Measurements from ENCODE around the gene BTG1. TPM values are rescaled to one million over a fixed set of nuclear protein-coding genes. Genes with fewer than 3 reads are reported as not detected.

BTG1 gene
- total RNA-seq, 1 donor from 2014 or later: 164 TPM

GRCh38 chr12:92133795-92134637 lies 11.6 kb downstream of the BTG1 start:
- H3K4me3 Mint-ChIP-seq (ENCODE audit: low read depth): peak overlapping the region; percentile 1
- H3K4me1 Mint-ChIP-seq (ENCODE audit: low read depth): peaks cover 71% of the 10 kb centered on the region
- no peak for DNase-seq (ENCODE audit: low spot score, unreplicated experiment)
- peak overlapping the region; percentile 90 for H3K27ac Mint-ChIP-seq
- no peak for TF ChIP-seq CTCF (IDR thresholded peaks at IDR 0.05; ENCODE audit: unreplicated experiment)
- peaks cover 12% of the 10 kb centered on the region for H3K36me3 Mint-ChIP-seq (ENCODE audit: insufficient read depth)
- H3K27me3 Mint-ChIP-seq: no peaks in the 10 kb centered on the region
- peaks cover 3% of the 10 kb centered on the region for H3K9me3 Mint-ChIP-seq (ENCODE audit: low read depth)

GRCh38 chr12:92133171-92133570 lies 12.5 kb downstream of the BTG1 start:
- H3K27ac Mint-ChIP-seq: peak overlapping the region; percentile 90
- peaks cover 3% of the 10 kb centered on the region for H3K9me3 Mint-ChIP-seq (ENCODE audit: low read depth)
- DNase-seq (ENCODE audit: low spot score, unreplicated experiment): no peak
- peaks cover 11% of the 10 kb centered on the region for H3K36me3 Mint-ChIP-seq (ENCODE audit: insufficient read depth)
- no peak for TF ChIP-seq CTCF (IDR thresholded peaks at IDR 0.05; ENCODE audit: unreplicated experiment)
- peaks cover 66% of the 10 kb centered on the region for H3K4me1 Mint-ChIP-seq (ENCODE audit: low read depth)
- H3K27me3 Mint-ChIP-seq: no peaks in the 10 kb centered on the region
- no peak overlapping the region for H3K4me3 Mint-ChIP-seq (ENCODE audit: low read depth)

GRCh38 chr12:92132288-92132687 lies 13.4 kb downstream of the BTG1 start:
- Mint-ChIP-seq H3K27ac (peak overlapping the region; percentile 57), H3K27me3 (no peaks in the 10 kb centered on the region), H3K4me1 (ENCODE audit: low read depth) (peaks cover 57% of the 10 kb centered on the region)

GRCh38 chr12:92130999-92131398 lies 14.6 kb downstream of the BTG1 start:
- no peak for DNase-seq (ENCODE audit: low spot score, unreplicated experiment)
- H3K4me1 Mint-ChIP-seq (ENCODE audit: low read depth): peaks cover 48% of the 10 kb centered on the region
- TF ChIP-seq CTCF (IDR thresholded peaks at IDR 0.05; ENCODE audit: unreplicated experiment): no peak
- H3K27me3 Mint-ChIP-seq: no peaks in the 10 kb centered on the region
- H3K9me3 Mint-ChIP-seq (ENCODE audit: low read depth): peaks cover 3% of the 10 kb centered on the region
- H3K36me3 Mint-ChIP-seq (ENCODE audit: insufficient read depth): peaks cover 21% of the 10 kb centered on the region
- peak overlapping the region; percentile 17 for H3K27ac Mint-ChIP-seq
- H3K4me3 Mint-ChIP-seq (ENCODE audit: low read depth): no peak overlapping the region

More at GRCh38 chr12:92132288-92132687, 13.4 kb downstream of the BTG1 start:
- DNase-seq (ENCODE audit: low spot score, unreplicated experiment): no peak
- TF ChIP-seq CTCF (IDR thresholded peaks at IDR 0.05; ENCODE audit: unreplicated experiment): no peak
- H3K9me3 Mint-ChIP-seq (ENCODE audit: low read depth): peaks cover 3% of the 10 kb centered on the region
- peaks cover 16% of the 10 kb centered on the region for H3K36me3 Mint-ChIP-seq (ENCODE audit: insufficient read depth)
- H3K4me3 Mint-ChIP-seq (ENCODE audit: low read depth): peak overlapping the region; percentile 0

- Mint-ChIP-seq H3K9me3 (ENCODE audit: low read depth) (peaks cover 7% of the 10 kb centered on the region), H3K27me3 (no peaks in the 10 kb centered on the region), H3K27ac (no peak overlapping the region), H3K36me3 (ENCODE audit: insufficient read depth) (peaks cover 25% of the 10 kb centered on the region), H3K4me3 (ENCODE audit: low read depth) (no peak overlapping the region), H3K4me1 (ENCODE audit: low read depth) (peaks cover 44% of the 10 kb centered on the region)
- no peak for TF ChIP-seq CTCF (IDR thresholded peaks at IDR 0.05; ENCODE audit: unreplicated experiment)
- DNase-seq (ENCODE audit: low spot score, unreplicated experiment): no peak
Observed at GRCh38 chr12:92129609-92130008, 16.0 kb downstream of the BTG1 start.
